Measurements from ENCODE around the gene MAVS. TPM values are rescaled to one million over a fixed set of nuclear protein-coding genes. Genes with fewer than 3 reads are reported as not detected.
"Not testable (repeated sequence)": the region's sequence is repeated elsewhere in the genome, so short reads cannot be mapped to it uniquely, and the experiment has no call there.

Gene MAVS
- polyA plus RNA-seq, 1 experiment: 17.4 TPM

GRCh38 chr20:3825526-3825925 lies 21.1 kb upstream of the MAVS start:
- no peak overlapping the region for H3K4me3 ChIP-seq (ENCODE audit: low read depth, low read length)
- TF ChIP-seq CTCF (IDR thresholded peaks at IDR 0.05; ENCODE audit: insufficient read depth, low read depth, low read length): no peak
- DNase-seq (ENCODE audit: low read depth): no peak
- H3K27me3 ChIP-seq (ENCODE audit: control insufficient read depth, insufficient read depth, low read length): no peaks in the 10 kb centered on the region
- CTCF ChIA-PET: interaction anchor here (0.6 to 1.8 kb wide), 5 partner anchors 12 to 260 kb away, joined by 3 to 5 read pairs (median 3); partner anchors contain the start of gene CENPB
- peaks cover 11% of the 10 kb centered on the region for H3K36me3 ChIP-seq (ENCODE audit: control insufficient read depth, insufficient read depth, low read length)
- POLR2A ChIA-PET: no interaction called here

- no peak for TF ChIP-seq CTCF (IDR thresholded peaks at IDR 0.05; ENCODE audit: insufficient read depth, low read depth, low read length)
- H3K4me3 ChIP-seq (ENCODE audit: low read depth, low read length): no peak overlapping the region
- H3K27me3 ChIP-seq (ENCODE audit: control insufficient read depth, insufficient read depth, low read length): no peaks in the 10 kb centered on the region
- DNase-seq (ENCODE audit: low read depth): no peak
- H3K36me3 ChIP-seq (ENCODE audit: control insufficient read depth, insufficient read depth, low read length): peaks cover 11% of the 10 kb centered on the region
- ChIA-PET CTCF (interaction anchor here (1.8 kb wide), 1 partner anchor 259 kb away, joined by 4 read pairs; no protein-coding TSS in a partner anchor), POLR2A (no interaction called here)
Observed at GRCh38 chr20:3826420-3826819, 20.2 kb upstream of the MAVS start.

GRCh38 chr20:3828798-3829197 lies 17.8 kb upstream of the MAVS start:
- Histone ChIP-seq H3K36me3 (ENCODE audit: control insufficient read depth, insufficient read depth, low read length) (peaks cover 4% of the 10 kb centered on the region), H3K27me3 (ENCODE audit: control insufficient read depth, insufficient read depth, low read length) (no peaks in the 10 kb centered on the region), H3K4me3 (ENCODE audit: low read depth, low read length) (no peak overlapping the region)
- ChIA-PET POLR2A (no interaction called here), CTCF (no interaction called here)
- no peak for DNase-seq (ENCODE audit: low read depth)
- TF ChIP-seq CTCF (IDR thresholded peaks at IDR 0.05; ENCODE audit: insufficient read depth, low read depth, low read length): no peak

GRCh38 chr20:3829891-3830290 lies 16.7 kb upstream of the MAVS start:
- H3K36me3 ChIP-seq (ENCODE audit: control insufficient read depth, insufficient read depth, low read length); DNase-seq (ENCODE audit: low read depth); POLR2A ChIA-PET; H3K27me3 ChIP-seq (ENCODE audit: control insufficient read depth, insufficient read depth, low read length); H3K4me3 ChIP-seq (ENCODE audit: low read depth, low read length): not testable (repeated sequence)
- CTCF ChIA-PET: interaction anchor here (0.7 kb wide), 1 partner anchor 278 kb away, joined by 3 read pairs; no protein-coding TSS in a partner anchor

GRCh38 chr20:3836132-3836531 lies 10.5 kb upstream of the MAVS start:
- Histone ChIP-seq H3K4me3 (ENCODE audit: low read depth, low read length) (no peak overlapping the region), H3K36me3 (ENCODE audit: control insufficient read depth, insufficient read depth, low read length) (no peaks in the 10 kb centered on the region), H3K27me3 (ENCODE audit: control insufficient read depth, insufficient read depth, low read length) (no peaks in the 10 kb centered on the region)
- ChIA-PET CTCF (interaction anchor here (0.9 to 1.1 kb wide), 2 partner anchors 16 to 18 kb away, joined by 3 read pairs; partner anchors contain the start of gene AP5S1), POLR2A (no interaction called here)
- no peak for TF ChIP-seq CTCF (IDR thresholded peaks at IDR 0.05; ENCODE audit: insufficient read depth, low read depth, low read length)
- no peak for DNase-seq (ENCODE audit: low read depth)

- no peak for DNase-seq (ENCODE audit: low read depth)
- ChIA-PET CTCF (no interaction called here), POLR2A (no interaction called here)
Observed at GRCh38 chr20:3839328-3839727, 7.3 kb upstream of the MAVS start.

GRCh38 chr20:3840201-3840600 lies 6.4 kb upstream of the MAVS start:
- DNase-seq (ENCODE audit: low read depth); H3K4me3 ChIP-seq (ENCODE audit: low read depth, low read length); H3K27me3 ChIP-seq (ENCODE audit: control insufficient read depth, insufficient read depth, low read length); POLR2A ChIA-PET; H3K36me3 ChIP-seq (ENCODE audit: control insufficient read depth, insufficient read depth, low read length); CTCF ChIA-PET: not testable (repeated sequence)

More at GRCh38 chr20:3839328-3839727, 7.3 kb upstream of the MAVS start:
- no peak for TF ChIP-seq CTCF (IDR thresholded peaks at IDR 0.05; ENCODE audit: insufficient read depth, low read depth, low read length)
- Histone ChIP-seq H3K36me3 (ENCODE audit: control insufficient read depth, insufficient read depth, low read length) (no peaks in the 10 kb centered on the region), H3K4me3 (ENCODE audit: low read depth, low read length) (no peak overlapping the region), H3K27me3 (ENCODE audit: control insufficient read depth, insufficient read depth, low read length) (no peaks in the 10 kb centered on the region)
